SK-N-SH (cell line): ENCODE measurements around the gene ACVR1B. TPM values are rescaled to one million over a fixed set of nuclear protein-coding genes. Genes with fewer than 3 reads are reported as not detected.

ENCODE experiments used
- CTCF ChIA-PET: fragments of 300-600, 350-600 bp; formaldehyde crosslinking; extraction: SDS; loops from one replicate; lab custom pipeline; 2021; lab: Yijun Ruan, JAX
- POLR2A ChIA-PET: fragments of 350-600 bp; sonication (Branson Sonifier 250); formaldehyde crosslinking; extraction: SDS; loops from one replicate; lab custom pipeline; 2020; ENCODE audit warnings: antibody characterized with exemption, inconsistent platforms; lab: Yijun Ruan, JAX
- DNase-seq: peaks from one replicate; pipeline ENCODE4 v3.0.0; 2012
- H2AFZ ChIP-seq: fragments of 200-600 bp; sonication (generic); 2 replicates; pipeline ENCODE4 v1.8.1; 2016; ENCODE audit warnings: antibody characterized with exemption, mild to moderate bottlenecking, low read depth
- H3F3A ChIP-seq: fragments of 200-600 bp; sonication (generic); replicated peaks from 2 replicates; pipeline ENCODE3; 2016; ENCODE audit warnings: antibody characterized with exemption, mild to moderate bottlenecking; ENCODE audit not compliant: insufficient read depth
- H3K27ac ChIP-seq, 2 experiments: fragments of 200-500 bp in 1 of 2; fragments of 200-600 bp in 1 of 2; sonication (Bioruptor generic) in 1 of 2; sonication (generic), shearing (Covaris generic) in 1 of 2; 2 replicates each; pipeline versions ENCODE4 v1.5.1 to v1.6.1; 2014 to 2016; ENCODE audit warnings: low read depth in 2 of 2, inconsistent platforms in 1 of 2, low read length in 1 of 2, mild to moderate bottlenecking in 1 of 2, mixed read lengths in 1 of 2
- H3K27me3 ChIP-seq: fragments of 200-600 bp; sonication (generic), shearing (Covaris generic); 2 replicates; pipeline ENCODE4 v1.6.1; 2016; ENCODE audit warnings: mixed run types; ENCODE audit not compliant: insufficient read depth
- H3K36me3 ChIP-seq, 2 experiments: fragments of 200-500 bp in 1 of 2; fragments of 200-600 bp in 1 of 2; sonication (Bioruptor generic) in 1 of 2; sonication (generic) in 1 of 2; replicated peaks in 1 of 2; 2 replicates each; pipeline versions ENCODE3 to v1.5.1; 2014 to 2016; ENCODE audit warnings: low read length in 1 of 2, mild to moderate bottlenecking in 1 of 2; ENCODE audit not compliant: insufficient read depth in 2 of 2, control insufficient read depth in 1 of 2
- H3K4me1 ChIP-seq, 2 experiments: fragments of 200-500 bp in 1 of 2; fragments of 200-600 bp in 1 of 2; sonication (Bioruptor generic) in 1 of 2; sonication (generic), shearing (Covaris generic) in 1 of 2; 2 replicates each; pipeline versions ENCODE4 v1.5.1 to v1.6.1; 2014 to 2016; ENCODE audit warnings: low read depth in 1 of 2, low read length in 1 of 2, mixed run types in 1 of 2; ENCODE audit not compliant: insufficient read depth in 2 of 2, control insufficient read depth in 1 of 2
- H3K4me2 ChIP-seq: fragments of 200-600 bp; sonication (generic), shearing (Covaris generic); 2 replicates; pipeline ENCODE4 v1.6.1; 2017; ENCODE audit warnings: mixed run types
- H3K4me3 ChIP-seq, 2 experiments: fragments of 200-500 bp in 1 of 2; fragments of 200-600 bp in 1 of 2; sonication (Bioruptor generic) in 1 of 2; sonication (generic), shearing (Covaris generic) in 1 of 2; 2 replicates each; pipeline versions ENCODE4 v1.5.1 to v1.8.1; 2014 to 2016; ENCODE audit warnings: low read depth in 2 of 2, inconsistent platforms in 1 of 2, low read length in 1 of 2, mild to moderate bottlenecking in 1 of 2, mixed read lengths in 1 of 2, moderate library complexity in 1 of 2
- H3K79me2 ChIP-seq: fragments of 200-600 bp; sonication (generic); 2 replicates; pipeline ENCODE4 v1.8.1; 2017; ENCODE audit warnings: mild to moderate bottlenecking; ENCODE audit not compliant: insufficient read depth
- H3K9ac ChIP-seq: fragments of 200-600 bp; sonication (generic); 2 replicates; pipeline ENCODE4 v1.6.1; 2017; ENCODE audit warnings: mixed run types
- H3K9me2 ChIP-seq: fragments of 200-600 bp; sonication (generic); 2 replicates; pipeline ENCODE4 v1.6.1; 2017; ENCODE audit warnings: mixed run types
- H3K9me3 ChIP-seq: fragments of 200-600 bp; sonication (generic); 2 replicates; pipeline ENCODE4 v1.6.1; 2017; ENCODE audit warnings: mixed run types, mild to moderate bottlenecking, moderate library complexity
- H4K20me1 ChIP-seq: fragments of 200-600 bp; sonication (generic); 2 replicates; pipeline ENCODE4 v1.6.1; 2017; ENCODE audit warnings: mild to moderate bottlenecking, mixed run types; ENCODE audit not compliant: insufficient read depth
- CHD2 ChIP-seq: fragments of 150-350 bp; IDR thresholded peaks from 2 replicates; pipeline ENCODE4 v1.6.1; 2018; ENCODE audit warnings: low read length; ENCODE audit not compliant: partially characterized antibody
- CTCF ChIP-seq: fragments of 200-600 bp; sonication (generic); IDR thresholded peaks from 2 replicates; pipeline ENCODE4 v1.6.1; 2017; ENCODE audit warnings: antibody characterized with exemption, mild to moderate bottlenecking, moderate library complexity
- EP300 ChIP-seq, 2 experiments: IDR thresholded peaks; 2 replicates each; pipeline versions ENCODE4 v1.4.0 to v1.6.1; 2012; ENCODE audit warnings: borderline replicate concordance in 1 of 2, low read depth in 1 of 2, low read length in 1 of 2
- EZH2phosphoT487 ChIP-seq: fragments of 200-600 bp; sonication (generic); IDR thresholded peaks from 2 replicates; pipeline ENCODE4 v1.6.1; 2017; ENCODE audit warnings: low read depth, mixed run types, mild to moderate bottlenecking, antibody characterized with exemption, moderate library complexity, borderline replicate concordance
- FOXM1 ChIP-seq: IDR thresholded peaks from 2 replicates; pipeline ENCODE4 v1.4.0; 2012; ENCODE audit warnings: low read depth, mild to moderate bottlenecking
- GABPA ChIP-seq: IDR thresholded peaks from 2 replicates; pipeline ENCODE4 v1.4.0; 2012; ENCODE audit warnings: low read depth, mild to moderate bottlenecking
- MAX ChIP-seq: IDR thresholded peaks from 2 replicates; pipeline ENCODE4 v1.4.0; 2012; ENCODE audit warnings: low read depth
- MXI1 ChIP-seq: IDR thresholded peaks from 2 replicates; pipeline ENCODE4 v1.6.1; 2012; ENCODE audit warnings: mild to moderate bottlenecking, low read depth, low read length, improper control_type of control experiment
- NFIC ChIP-seq: IDR thresholded peaks from 2 replicates; pipeline ENCODE4 v1.4.0; 2012; ENCODE audit warnings: borderline replicate concordance
- NRF1 ChIP-seq: IDR thresholded peaks from 2 replicates; pipeline ENCODE4 v1.6.1; 2012; ENCODE audit warnings: low read depth, mild to moderate bottlenecking, low read length
- POLR2AphosphoS5 ChIP-seq: IDR thresholded peaks from 2 replicates; pipeline ENCODE4 v1.6.1; 2012; ENCODE audit warnings: low read depth, low read length
- RAD21 ChIP-seq: IDR thresholded peaks from 2 replicates; pipeline ENCODE4 v1.6.1; 2012; ENCODE audit warnings: mild to moderate bottlenecking, low read length
- RCOR1 ChIP-seq: fragments of 150-350 bp; IDR thresholded peaks from 2 replicates; pipeline ENCODE4 v1.6.1; 2017; ENCODE audit warnings: antibody characterized with exemption, low read length
- REST ChIP-seq: IDR thresholded peaks from 2 replicates; pipeline ENCODE4 v1.6.1; 2012; ENCODE audit warnings: mild to moderate bottlenecking, low read depth, low read length, moderate library complexity
- RXRA ChIP-seq: IDR thresholded peaks from 2 replicates; pipeline ENCODE4 v1.4.0; 2012; ENCODE audit warnings: low read depth, mild to moderate bottlenecking, borderline replicate concordance
- SIN3A ChIP-seq: IDR thresholded peaks from 2 replicates; pipeline ENCODE4 v1.6.1; 2012; ENCODE audit warnings: low read depth, mild to moderate bottlenecking, low read length, moderate library complexity, borderline replicate concordance
- TEAD4 ChIP-seq: IDR thresholded peaks from 2 replicates; pipeline ENCODE4 v1.4.0; 2012; ENCODE audit warnings: mild to moderate bottlenecking, borderline replicate concordance; ENCODE audit not compliant: insufficient read depth
- USF1 ChIP-seq: IDR thresholded peaks from 2 replicates; pipeline ENCODE4 v1.4.0; 2012; ENCODE audit warnings: low read depth, borderline replicate concordance
- WGBS: methylation state at CpG from one replicate; pipeline ENCODE4 v1.1.6; 2017; ENCODE audit warnings: low lambda C conversion rate; 5-methylcytosine and 5-hydroxymethylcytosine counted together
- polyA plus RNA-seq, 3 experiments: library from polyadenylated mRNA; depleted of rRNA; stranded (reverse); fragments of >200 nt; gene quantifications; 2 replicates each; pipeline ENCODE4 v1.2.3, GENCODE V29; 2012
- TF ChIP-seq, protein P1 (sequence below): IDR thresholded peaks from 2 replicates; pipeline ENCODE4; 2012
- TF ChIP-seq, protein P2 (sequence below): fragments of 150-350 bp; IDR thresholded peaks from 2 replicates; pipeline ENCODE4 v1.6.1; 2016; ENCODE audit warnings: mild to moderate bottlenecking, low read depth, low read length

Gene ACVR1B
- polyA plus RNA-seq, 1 of the 3 experiments (the other 2 are of a cell fraction): 12.1 TPM

DNA sequence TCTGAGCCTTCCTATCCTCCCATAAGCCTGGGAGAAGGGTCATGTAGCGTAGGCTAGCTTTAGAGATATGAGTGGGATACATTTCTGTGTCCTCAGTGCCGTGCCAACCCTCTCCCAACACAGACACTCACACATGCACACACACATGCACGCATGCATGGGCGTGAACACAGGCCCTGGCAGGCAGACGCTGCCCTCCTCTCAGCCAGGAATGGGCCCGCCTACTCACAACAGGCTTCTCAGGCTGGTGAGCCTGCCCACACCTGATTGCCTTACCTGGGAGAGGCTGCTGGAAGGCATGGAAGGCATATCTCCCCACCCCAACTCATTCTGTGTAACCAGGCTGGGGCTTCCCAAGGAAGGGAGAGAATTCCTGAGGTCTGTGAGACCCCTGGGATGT is 12.8 kb upstream of the ACVR1B start:
- no peaks in the 10 kb centered on the region for H3K36me3 ChIP-seq
- POLR2A ChIA-PET: interaction anchor here (0.6 kb wide), 1 partner anchor 44 kb away, joined by 5 read pairs; no protein-coding TSS in a partner anchor
- DNase-seq: no peak
- CTCF ChIA-PET: interaction anchor here (0.7 to 2.1 kb wide), 7 partner anchors 15 to 87 kb away, joined by 3 to 6 read pairs (median 5); no protein-coding TSS in a partner anchor
- H3K9me3 ChIP-seq: no peaks in the 10 kb centered on the region
- H4K20me1 ChIP-seq: no peaks in the 10 kb centered on the region
- no peak overlapping the region for H3K4me3 ChIP-seq
- H3F3A ChIP-seq: no peaks in the 10 kb centered on the region
- no peak overlapping the region for H3K9ac ChIP-seq
- H3K4me1 ChIP-seq: peaks cover 5 to 44% of the 10 kb centered on the region in 2 experiments; a peak in 3 of 4 replicates
- H3K27ac ChIP-seq: peak overlapping the region in 1 of 2 experiments; percentile 78; a peak in 2 of 4 replicates
- no peak overlapping the region for H2AFZ ChIP-seq
- H3K4me2 ChIP-seq: no peak overlapping the region
- H3K79me2 ChIP-seq: no peaks in the 10 kb centered on the region
- 85% methylated on average over 6 of the region's 6 CpGs for WGBS
- TF ChIP-seq POLR2AphosphoS5 (no peak), TEAD4 (no peak), RAD21 (no peak), EP300 (IDR thresholded peaks at IDR 0.05; ENCODE audit: borderline replicate concordance in 1 of 2, low read depth in 1 of 2, low read length in 1 of 2) (no peak), GABPA (no peak), CHD2 (no peak), CTCF (no peak), USF1 (no peak), RCOR1 (no peak), FOXM1 (no peak), SIN3A (no peak), MAX (no peak), NRF1 (no peak), MXI1 (no peak), REST (no peak), NFIC (no peak), EZH2phosphoT487 (no peak), RXRA (no peak)
- TF ChIP-seq, protein P1, sequence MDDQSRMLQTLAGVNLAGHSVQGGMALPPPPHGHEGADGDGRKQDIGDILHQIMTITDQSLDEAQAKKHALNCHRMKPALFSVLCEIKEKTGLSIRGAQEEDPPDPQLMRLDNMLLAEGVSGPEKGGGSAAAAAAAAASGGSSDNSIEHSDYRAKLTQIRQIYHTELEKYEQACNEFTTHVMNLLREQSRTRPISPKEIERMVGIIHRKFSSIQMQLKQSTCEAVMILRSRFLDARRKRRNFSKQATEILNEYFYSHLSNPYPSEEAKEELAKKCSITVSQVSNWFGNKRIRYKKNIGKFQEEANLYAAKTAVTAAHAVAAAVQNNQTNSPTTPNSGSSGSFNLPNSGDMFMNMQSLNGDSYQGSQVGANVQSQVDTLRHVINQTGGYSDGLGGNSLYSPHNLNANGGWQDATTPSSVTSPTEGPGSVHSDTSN: no peak
- TF ChIP-seq, protein P2, sequence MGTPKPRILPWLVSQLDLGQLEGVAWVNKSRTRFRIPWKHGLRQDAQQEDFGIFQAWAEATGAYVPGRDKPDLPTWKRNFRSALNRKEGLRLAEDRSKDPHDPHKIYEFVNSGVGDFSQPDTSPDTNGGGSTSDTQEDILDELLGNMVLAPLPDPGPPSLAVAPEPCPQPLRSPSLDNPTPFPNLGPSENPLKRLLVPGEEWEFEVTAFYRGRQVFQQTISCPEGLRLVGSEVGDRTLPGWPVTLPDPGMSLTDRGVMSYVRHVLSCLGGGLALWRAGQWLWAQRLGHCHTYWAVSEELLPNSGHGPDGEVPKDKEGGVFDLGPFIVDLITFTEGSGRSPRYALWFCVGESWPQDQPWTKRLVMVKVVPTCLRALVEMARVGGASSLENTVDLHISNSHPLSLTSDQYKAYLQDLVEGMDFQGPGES: no peak
- no peaks in the 10 kb centered on the region for H3K9me2 ChIP-seq
- H3K27me3 ChIP-seq: peaks cover 5% of the 10 kb centered on the region; the same call in 1 of the 2 replicates
